Adrenal gland (tissue), 5 donors: Measurements from ENCODE around the gene ZNF436.

ENCODE experiments used
- CTCF ChIP-seq, 6 experiments: fragments of 450-650 bp in 4 of 6; fragments of 200-600 bp in 2 of 6; sonication (generic) in 1 of 6; IDR thresholded peaks; 1 replicate in 5 of 6; 2 replicates in 1 of 6; pipeline versions ENCODE4 v1.5.1 to v1.8.0; 2016 to 2021; ENCODE audit warnings: antibody characterized with exemption in 6 of 6, mild to moderate bottlenecking in 2 of 6, moderate library complexity in 1 of 6
- POLR2A ChIP-seq, 2 donors: fragments of 450-650 bp; IDR thresholded peaks; one replicate each; pipeline ENCODE4 v1.6.1; 2017; ENCODE audit warnings: antibody characterized with exemption in 2 of 2, mild to moderate bottlenecking in 2 of 2, moderate library complexity in 1 of 2
- donor health status: DM: no; HTN: no; CAD: no.

- TF ChIP-seq CTCF (IDR thresholded peaks at IDR 0.05) (no peak), POLR2A (IDR thresholded peaks at IDR 0.05) (no peak)
These were observed 17.9 kb upstream of the ZNF436 start for GRCh38 chr1:23387494-23387893.
